CD4-positive, CD25-positive, alpha-beta regulatory T cell (primary cell): ENCODE measurements around the gene CXCR5. TPM values are rescaled to one million over a fixed set of nuclear protein-coding genes. Genes with fewer than 3 reads are reported as not detected.
A peak's percentile ranks its signal among the peaks of the same experiment; 100 is the strongest.

ENCODE experiments used
- ATAC-seq, 2 donors: fragments of 150-1000 bp; cut with Tn5 transposase; one replicate each; pipeline ENCODE4 v1.10.0; 2021; ENCODE audit warnings: low read depth in 2 of 2, moderate number of reproducible peaks in 2 of 2, moderate library complexity in 1 of 2
- DNase-seq, 3 donors: peaks; one replicate each; pipeline versions ENCODE4 v3.0.0 to v3.0.0-alpha.2; 2012 to 2022; ENCODE audit warnings: mixed read lengths in 1 of 3
- H3K27ac ChIP-seq: one replicate; pipeline ENCODE4 v1.7.0; 2013; ENCODE audit warnings: mild to moderate bottlenecking, low read length; ENCODE audit not compliant: insufficient read depth, poor library complexity, severe bottlenecking
- H3K27me3 ChIP-seq: one replicate; pipeline ENCODE4 v1.7.0; 2013; ENCODE audit warnings: low read length; ENCODE audit not compliant: control insufficient read depth, insufficient read depth
- H3K36me3 ChIP-seq: one replicate; pipeline ENCODE4 v1.7.0; 2013; ENCODE audit warnings: mild to moderate bottlenecking, low read length, moderate library complexity; ENCODE audit not compliant: control insufficient read depth, insufficient read depth
- H3K4me1 ChIP-seq: 2 replicates; pipeline ENCODE4 v1.7.0; 2013; ENCODE audit warnings: mild to moderate bottlenecking, low read length; ENCODE audit not compliant: insufficient read depth, control insufficient read depth, poor library complexity, severe bottlenecking
- H3K4me3 ChIP-seq: one replicate; pipeline ENCODE4 v1.7.0; 2013; ENCODE audit warnings: low read depth, mild to moderate bottlenecking, low read length, moderate library complexity
- H3K9me3 ChIP-seq, 2 experiments: 1 replicate in 1 of 2; 2 replicates in 1 of 2; pipeline ENCODE4 v1.7.0; 2013; ENCODE audit warnings: low read length in 2 of 2, mild to moderate bottlenecking in 1 of 2, moderate library complexity in 1 of 2; ENCODE audit not compliant: control insufficient read depth in 2 of 2
- H3K27ac Mint-ChIP-seq, 3 donors: one replicate each; pipeline ENCODE4 v1.8.0; 2020 to 2022; ENCODE audit warnings: mild to moderate bottlenecking in 3 of 3, mixed read lengths in 3 of 3, moderate library complexity in 2 of 3
- H3K27me3 Mint-ChIP-seq: one replicate; pipeline ENCODE4 v1.8.0; 2022; ENCODE audit warnings: mild to moderate bottlenecking, mixed read lengths
- H3K36me3 Mint-ChIP-seq: one replicate; pipeline ENCODE4 v1.8.0; 2020; ENCODE audit warnings: mixed read lengths
- H3K4me1 Mint-ChIP-seq, 4 donors: one replicate each; pipeline ENCODE4 v1.8.0; 2020 to 2022; ENCODE audit warnings: mixed read lengths in 4 of 4, mild to moderate bottlenecking in 1 of 4
- H3K4me3 Mint-ChIP-seq, 4 donors: one replicate each; pipeline ENCODE4 v1.8.0; 2020 to 2022; ENCODE audit warnings: mild to moderate bottlenecking in 4 of 4, mixed read lengths in 4 of 4, moderate library complexity in 3 of 4
- H3K9me3 Mint-ChIP-seq, 7 donors: one replicate each; pipeline ENCODE4 v1.8.0; 2020 to 2022; ENCODE audit warnings: mixed read lengths in 7 of 7, mild to moderate bottlenecking in 3 of 7, moderate library complexity in 2 of 7
- polyA plus RNA-seq, 4 donors: library from polyadenylated mRNA; unstranded; fragments of 300-500 nt; fragmentation: Illumina TruSeq; gene quantifications; one replicate each; pipeline ENCODE4 v1.2.3, GENCODE V29; 2021
- total RNA-seq: library from RNA; stranded (reverse); gene quantifications from one replicate; pipeline ENCODE4 v1.2.3, GENCODE V29; 2022

The CXCR5 gene
- total and polyA plus RNA-seq, 5 donors from 2014 or later = 3.3 to 10.7 (median 4.8) TPM

- no peaks in the 10 kb centered on the region for H3K27me3 ChIP-seq
- no peaks in the 10 kb centered on the region for H3K9me3 ChIP-seq
- Mint-ChIP-seq H3K4me1 (peaks cover 28 to 83% (median 54%) of the 10 kb centered on the region in 4 donors), H3K9me3 (peaks cover 0 to 1% (median 0%) of the 10 kb centered on the region in 7 donors), H3K36me3 (peaks cover 17% of the 10 kb centered on the region), H3K27ac (peak overlapping the region; percentile 96 to 99 (median 98)), H3K27me3 (no peaks in the 10 kb centered on the region), H3K4me3 (peak overlapping the region; percentile 71 to 92 (median 80))
- peak overlapping the region; percentile 57 for H3K4me3 ChIP-seq
- peak; percentile 75 for ATAC-seq
- peak overlapping the region; percentile 91 for H3K27ac ChIP-seq
- peaks cover 23% of the 10 kb centered on the region for H3K36me3 ChIP-seq
- H3K4me1 ChIP-seq = peaks cover 68% of the 10 kb centered on the region
- peak; percentile 52 to 84 (median 76) for DNase-seq
These were observed 11.7 kb downstream of the CXCR5 start for GRCh38 chr11:118895093-118896039.

GRCh38 chr11:118896472-118896913 lies 12.8 kb downstream of the CXCR5 start:
- no peak for ATAC-seq
- DNase-seq = no peak
- peak overlapping the region; percentile 95 to 98 (median 96) for H3K27ac Mint-ChIP-seq
- Histone ChIP-seq H3K4me3 (no peak overlapping the region), H3K36me3 (peaks cover 33% of the 10 kb centered on the region), H3K9me3 (no peaks in the 10 kb centered on the region), H3K27me3 (no peaks in the 10 kb centered on the region), H3K4me1 (peaks cover 62% of the 10 kb centered on the region), H3K27ac (peak overlapping the region; percentile 91)
- H3K36me3 Mint-ChIP-seq = peaks cover 17% of the 10 kb centered on the region
- H3K4me3 Mint-ChIP-seq = peak overlapping the region in 2 of 4 donors; percentile 39 to 81
- H3K4me1 Mint-ChIP-seq = peaks cover 28 to 80% (median 45%) of the 10 kb centered on the region in 4 donors
- no peaks in the 10 kb centered on the region for H3K27me3 Mint-ChIP-seq
- peaks cover 0 to 1% (median 0%) of the 10 kb centered on the region in 7 donors for H3K9me3 Mint-ChIP-seq

- H3K27me3 Mint-ChIP-seq = no peaks in the 10 kb centered on the region
- no peak for ATAC-seq
- H3K27ac Mint-ChIP-seq = peak overlapping the region; percentile 95 to 98 (median 96)
- no peak for DNase-seq
- peaks cover 0 to 1% (median 0%) of the 10 kb centered on the region in 7 donors for H3K9me3 Mint-ChIP-seq
- peaks cover 56% of the 10 kb centered on the region for H3K4me1 ChIP-seq
- H3K36me3 ChIP-seq = peaks cover 38% of the 10 kb centered on the region
- H3K9me3 ChIP-seq = no peaks in the 10 kb centered on the region
- peak overlapping the region; percentile 91 for H3K27ac ChIP-seq
- no peaks in the 10 kb centered on the region for H3K27me3 ChIP-seq
- H3K4me3 Mint-ChIP-seq = peak overlapping the region in 2 of 4 donors; percentile 39 to 77
- peaks cover 19% of the 10 kb centered on the region for H3K36me3 Mint-ChIP-seq
- peaks cover 28 to 76% (median 41%) of the 10 kb centered on the region in 4 donors for H3K4me1 Mint-ChIP-seq
- no peak overlapping the region for H3K4me3 ChIP-seq
These were observed 13.4 kb downstream of the CXCR5 start for GRCh38 chr11:118896921-118897591.

GRCh38 chr11:118897721-118898310 lies 14.1 kb downstream of the CXCR5 start:
- Histone ChIP-seq H3K36me3 (peaks cover 39% of the 10 kb centered on the region), H3K27ac (peak overlapping the region; percentile 23), H3K4me3 (no peak overlapping the region), H3K4me1 (peaks cover 49% of the 10 kb centered on the region), H3K9me3 (no peaks in the 10 kb centered on the region), H3K27me3 (no peaks in the 10 kb centered on the region)
- ATAC-seq = no peak
- DNase-seq = no peak
- Mint-ChIP-seq H3K9me3 (peaks cover 0 to 1% (median 0%) of the 10 kb centered on the region in 7 donors), H3K4me1 (peaks cover 25 to 68% (median 35%) of the 10 kb centered on the region in 4 donors), H3K4me3 (peak overlapping the region in 1 of 4 donors; percentile 77), H3K36me3 (peaks cover 19% of the 10 kb centered on the region), H3K27ac (peak overlapping the region; percentile 86 to 98 (median 96)), H3K27me3 (no peaks in the 10 kb centered on the region)

GRCh38 chr11:118898400-118899295 lies 15.0 kb downstream of the CXCR5 start:
- H3K27me3 ChIP-seq = no peaks in the 10 kb centered on the region
- H3K4me3 ChIP-seq = no peak overlapping the region
- H3K4me3 Mint-ChIP-seq = no peak overlapping the region
- H3K36me3 Mint-ChIP-seq = peaks cover 19% of the 10 kb centered on the region
- peaks cover 41% of the 10 kb centered on the region for H3K4me1 ChIP-seq
- ATAC-seq (no peak), DNase-seq (no peak)
- no peak overlapping the region for H3K27ac Mint-ChIP-seq
- peaks cover 0 to 1% (median 0%) of the 10 kb centered on the region in 7 donors for H3K9me3 Mint-ChIP-seq
- no peaks in the 10 kb centered on the region for H3K9me3 ChIP-seq
- H3K27me3 Mint-ChIP-seq = no peaks in the 10 kb centered on the region
- H3K36me3 ChIP-seq = peaks cover 44% of the 10 kb centered on the region
- H3K4me1 Mint-ChIP-seq = peaks cover 17 to 63% (median 29%) of the 10 kb centered on the region in 4 donors
- H3K27ac ChIP-seq = peak overlapping the region; percentile 23

GRCh38 chr11:118899296-118899688 lies 15.6 kb downstream of the CXCR5 start:
- Mint-ChIP-seq H3K9me3 (peaks cover 0 to 1% (median 0%) of the 10 kb centered on the region in 7 donors), H3K36me3 (peaks cover 13% of the 10 kb centered on the region), H3K4me1 (peaks cover 17 to 57% (median 26%) of the 10 kb centered on the region in 4 donors), H3K27me3 (no peaks in the 10 kb centered on the region), H3K4me3 (no peak overlapping the region), H3K27ac (peak overlapping the region in 1 of 3 donors; percentile 25)
- Histone ChIP-seq H3K36me3 (peaks cover 48% of the 10 kb centered on the region), H3K27me3 (no peaks in the 10 kb centered on the region), H3K9me3 (no peaks in the 10 kb centered on the region), H3K4me3 (no peak overlapping the region), H3K27ac (no peak overlapping the region), H3K4me1 (peaks cover 35% of the 10 kb centered on the region)
- ATAC-seq (no peak), DNase-seq (no peak)
